Measurements from ENCODE around the gene NEGR1.

DNA sequence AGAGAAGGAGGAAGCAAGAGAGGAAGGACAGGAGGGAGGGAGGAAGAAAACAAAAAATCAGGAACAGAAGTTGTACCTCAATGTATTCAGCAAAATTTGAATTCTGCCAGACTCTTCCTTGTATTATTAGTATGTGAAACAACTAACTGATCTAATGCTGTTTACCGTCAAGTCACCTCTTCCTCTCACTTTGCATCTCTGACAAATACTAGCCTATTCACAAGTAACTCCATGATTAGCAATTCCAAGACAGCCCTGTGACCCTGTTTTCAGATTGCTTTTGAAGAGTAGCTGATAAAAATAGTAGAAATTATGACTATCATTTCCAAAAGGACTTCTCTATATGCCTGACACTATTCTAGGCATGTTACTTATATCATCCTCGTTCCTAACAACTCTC is 445.4 kb downstream of the NEGR1 start:
- TF ChIP-seq POLR2A (IDR thresholded peaks at IDR 0.05; ENCODE audit: low read depth, low read length) (no peak), MYC (IDR thresholded peaks at IDR 0.05; ENCODE audit: low read depth, low read length) (no peak), JUN (IDR thresholded peaks at IDR 0.05; ENCODE audit: borderline replicate concordance, insufficient read depth, insufficient read length, low read depth) (no peak), EZH2 (IDR thresholded peaks at IDR 0.05; ENCODE audit: borderline replicate concordance, low read depth, low read length, severe bottlenecking) (no peak), POLR2AphosphoS5 (IDR thresholded peaks at IDR 0.05; ENCODE audit: insufficient read depth, low read depth, low read length) (no peak), GATA2 (IDR thresholded peaks at IDR 0.05; ENCODE audit: insufficient read depth, insufficient read length, low read depth, low read length) (no peak)
- TF ChIP-seq, protein P1, sequence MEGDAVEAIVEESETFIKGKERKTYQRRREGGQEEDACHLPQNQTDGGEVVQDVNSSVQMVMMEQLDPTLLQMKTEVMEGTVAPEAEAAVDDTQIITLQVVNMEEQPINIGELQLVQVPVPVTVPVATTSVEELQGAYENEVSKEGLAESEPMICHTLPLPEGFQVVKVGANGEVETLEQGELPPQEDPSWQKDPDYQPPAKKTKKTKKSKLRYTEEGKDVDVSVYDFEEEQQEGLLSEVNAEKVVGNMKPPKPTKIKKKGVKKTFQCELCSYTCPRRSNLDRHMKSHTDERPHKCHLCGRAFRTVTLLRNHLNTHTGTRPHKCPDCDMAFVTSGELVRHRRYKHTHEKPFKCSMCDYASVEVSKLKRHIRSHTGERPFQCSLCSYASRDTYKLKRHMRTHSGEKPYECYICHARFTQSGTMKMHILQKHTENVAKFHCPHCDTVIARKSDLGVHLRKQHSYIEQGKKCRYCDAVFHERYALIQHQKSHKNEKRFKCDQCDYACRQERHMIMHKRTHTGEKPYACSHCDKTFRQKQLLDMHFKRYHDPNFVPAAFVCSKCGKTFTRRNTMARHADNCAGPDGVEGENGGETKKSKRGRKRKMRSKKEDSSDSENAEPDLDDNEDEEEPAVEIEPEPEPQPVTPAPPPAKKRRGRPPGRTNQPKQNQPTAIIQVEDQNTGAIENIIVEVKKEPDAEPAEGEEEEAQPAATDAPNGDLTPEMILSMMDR (IDR thresholded peaks at IDR 0.05; ENCODE audit: extremely low read depth in 1 of 2, insufficient read depth in 1 of 2, low read depth in 1 of 2, low read length in 2 of 2): no peak
- TF ChIP-seq, protein P2, sequence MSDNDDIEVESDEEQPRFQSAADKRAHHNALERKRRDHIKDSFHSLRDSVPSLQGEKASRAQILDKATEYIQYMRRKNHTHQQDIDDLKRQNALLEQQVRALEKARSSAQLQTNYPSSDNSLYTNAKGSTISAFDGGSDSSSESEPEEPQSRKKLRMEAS (IDR thresholded peaks at IDR 0.05; ENCODE audit: insufficient read depth, insufficient read length): no peak
